HEK293T (cell line): ENCODE results near the gene TM9SF4.

Experiments used
- CTCF ChIA-PET: fragments of 350-600 bp; formaldehyde crosslinking; extraction: SDS; loops from one replicate; lab custom pipeline; 2021; ENCODE audit warnings: antibody characterized with exemption, inconsistent platforms; lab: Yijun Ruan, JAX
- POLR2A ChIA-PET: fragments of 350-600 bp; formaldehyde crosslinking; extraction: SDS; loops from one replicate; lab custom pipeline; 2020; ENCODE audit warnings: antibody characterized with exemption, inconsistent platforms; lab: Yijun Ruan, JAX
- DNase-seq: peaks from one replicate; pipeline ENCODE4 v3.0.0; 2012; ENCODE audit warnings: mixed read lengths; ENCODE audit errors: extremely low spot score
- ARNT ChIP-seq: fragments of 450-650 bp; IDR thresholded peaks from 2 replicates; pipeline ENCODE4 v1.6.1; 2017; ENCODE audit warnings: mild to moderate bottlenecking
- BHLHE40 ChIP-seq: fragments of 450-650 bp; IDR thresholded peaks from 2 replicates; pipeline ENCODE4 v1.6.1; 2016; ENCODE audit warnings: mild to moderate bottlenecking, moderate library complexity, borderline replicate concordance
- CTBP1 ChIP-seq: fragments of 450-650 bp; IDR thresholded peaks from 2 replicates; pipeline ENCODE4 v1.6.1; 2016; ENCODE audit warnings: borderline replicate concordance
- ELF4 ChIP-seq: fragments of 450-650 bp; IDR thresholded peaks from 2 replicates; pipeline ENCODE4 v1.6.1; 2017; ENCODE audit warnings: antibody characterized with exemption
- FOXA1 ChIP-seq: fragments of 450-650 bp; IDR thresholded peaks from 2 replicates; pipeline ENCODE4 v1.6.1; 2016; ENCODE audit warnings: mild to moderate bottlenecking
- FOXK2 ChIP-seq: fragments of 450-650 bp; IDR thresholded peaks from 2 replicates; pipeline ENCODE4 v1.6.1; 2016; ENCODE audit warnings: mild to moderate bottlenecking
- FOXM1 ChIP-seq: fragments of 450-650 bp; IDR thresholded peaks from 2 replicates; pipeline ENCODE4 v1.6.1; 2017; ENCODE audit warnings: mild to moderate bottlenecking, borderline replicate concordance
- HDGF ChIP-seq: fragments of 450-650 bp; IDR thresholded peaks from 2 replicates; pipeline ENCODE4 v1.6.1; 2017; ENCODE audit warnings: antibody characterized with exemption, borderline replicate concordance
- L3MBTL2 ChIP-seq: fragments of 450-650 bp; conservative IDR thresholded peaks from 2 replicates; pipeline ENCODE4 v1.6.1; 2016; ENCODE audit warnings: mild to moderate bottlenecking
- LEF1 ChIP-seq: fragments of 450-650 bp; IDR thresholded peaks from 2 replicates; pipeline ENCODE4 v1.6.1; 2017; ENCODE audit warnings: mild to moderate bottlenecking, borderline replicate concordance
- NFRKB ChIP-seq: fragments of 450-650 bp; IDR thresholded peaks from 2 replicates; pipeline ENCODE4 v1.6.1; 2016; ENCODE audit warnings: mild to moderate bottlenecking, moderate library complexity
- PKNOX1 ChIP-seq: fragments of 450-650 bp; IDR thresholded peaks from 2 replicates; pipeline ENCODE4 v1.6.1; 2016
- SP1 ChIP-seq: fragments of 450-650 bp; IDR thresholded peaks from 2 replicates; pipeline ENCODE4 v1.6.1; 2017
- SUZ12 ChIP-seq: fragments of 450-650 bp; IDR thresholded peaks from 2 replicates; pipeline ENCODE4 v1.6.1; 2016; ENCODE audit warnings: mild to moderate bottlenecking
- TARDBP ChIP-seq: fragments of 450-650 bp; IDR thresholded peaks from 2 replicates; pipeline ENCODE4 v1.6.1; 2016
- ZNF384 ChIP-seq: fragments of 450-650 bp; IDR thresholded peaks from 2 replicates; pipeline ENCODE4 v1.6.1; 2016

TM9SF4 gene

GRCh38 chr20:32123088-32123487 is 13.6 kb downstream of the TM9SF4 start:
- POLR2A ChIA-PET = no interaction called here
- no peak for DNase-seq
- CTCF ChIA-PET = no interaction called here
- TF ChIP-seq NFRKB = no peak
- no peak for TF ChIP-seq FOXA1
- no peak for TF ChIP-seq PKNOX1
- TF ChIP-seq BHLHE40 = no peak
- TF ChIP-seq SUZ12 = no peak
- TF ChIP-seq TARDBP = no peak
- TF ChIP-seq L3MBTL2 = no peak
- no peak for TF ChIP-seq HDGF
- TF ChIP-seq FOXM1 = no peak
- no peak for TF ChIP-seq LEF1
- TF ChIP-seq ZNF384 = no peak
- TF ChIP-seq CTBP1 = no peak
- no peak for TF ChIP-seq ELF4
- no peak for TF ChIP-seq SP1
- TF ChIP-seq FOXK2 = no peak
- no peak for TF ChIP-seq ARNT

- ChIA-PET POLR2A (no interaction called here), CTCF (no interaction called here)
- TF ChIP-seq ZNF384 (no peak), L3MBTL2 (no peak), LEF1 (no peak), SUZ12 (no peak), PKNOX1 (no peak), NFRKB (no peak), HDGF (no peak), TARDBP (no peak), FOXK2 (no peak), FOXA1 (no peak), ELF4 (no peak), BHLHE40 (no peak), ARNT (no peak), SP1 (no peak), CTBP1 (no peak), FOXM1 (no peak)
- DNase-seq = no peak
Measured at GRCh38 chr20:32124916-32125454, 15.5 kb downstream of the TM9SF4 start.

- TF ChIP-seq SUZ12 = no peak
- TF ChIP-seq FOXM1 = no peak
- TF ChIP-seq TARDBP = no peak
- TF ChIP-seq HDGF = no peak
- DNase-seq = no peak
- ChIA-PET CTCF (no interaction called here), POLR2A (no interaction called here)
Measured at GRCh38 chr20:32125506-32125905, 16.0 kb downstream of the TM9SF4 start.

- CTCF ChIA-PET = no interaction called here
- DNase-seq = no peak
- TF ChIP-seq HDGF = no peak
- POLR2A ChIA-PET = no interaction called here
Measured at GRCh38 chr20:32126919-32127318, 17.4 kb downstream of the TM9SF4 start.

GRCh38 chr20:32127347-32127746 is 17.8 kb downstream of the TM9SF4 start:
- TF ChIP-seq PKNOX1 (no peak), BHLHE40 (no peak), LEF1 (no peak), FOXM1 (no peak), TARDBP (no peak), SUZ12 (no peak), ELF4 (no peak), ARNT (no peak), FOXK2 (no peak), FOXA1 (no peak), ZNF384 (no peak), NFRKB (no peak)
- POLR2A ChIA-PET = no interaction called here
- CTCF ChIA-PET = interaction anchor here (0.7 kb wide), 1 partner anchor 11 kb away, joined by 3 read pairs; no protein-coding TSS in a partner anchor

GRCh38 chr20:32128167-32128566 is 18.7 kb downstream of the TM9SF4 start:
- ChIA-PET CTCF (interaction anchor here (0.7 kb wide), 1 partner anchor 117 kb away, joined by 4 read pairs; no protein-coding TSS in a partner anchor), POLR2A (no interaction called here)
- no peak for DNase-seq
- TF ChIP-seq HDGF = no peak
- no peak for TF ChIP-seq PKNOX1
- TF ChIP-seq SP1 = no peak
- TF ChIP-seq BHLHE40 = no peak
- no peak for TF ChIP-seq TARDBP
- no peak for TF ChIP-seq LEF1
- TF ChIP-seq FOXM1 = no peak
- no peak for TF ChIP-seq ELF4
- TF ChIP-seq SUZ12 = no peak
- no peak for TF ChIP-seq L3MBTL2
- no peak for TF ChIP-seq ZNF384
- TF ChIP-seq NFRKB = no peak
- TF ChIP-seq FOXK2 = no peak
- TF ChIP-seq ARNT = no peak
- TF ChIP-seq CTBP1 = no peak
- TF ChIP-seq FOXA1 = no peak

More at GRCh38 chr20:32127347-32127746, 17.8 kb downstream of the TM9SF4 start:
- no peak for DNase-seq
